K562 (cell line): ENCODE data around the gene FEN1. TPM values are rescaled to one million over a fixed set of nuclear protein-coding genes. Genes with fewer than 3 reads are reported as not detected.

Source experiments
- ATAC-seq: fragments of 200-7000 bp; cut with Tn5 transposase; 3 replicates; pipeline ENCODE4 v1.9.1; 2020; ENCODE audit warnings: moderate library complexity
- BruUV-seq: library from RNA; stranded (reverse); fragments of 400-500 nt; replicated peaks from 2 replicates; lab custom pipeline; 2021; lab: Mats Ljungman, UMichigan
- CTCF ChIA-PET: fragments of 300-600 bp; formaldehyde crosslinking; extraction: SDS; loops from one replicate; lab custom pipeline; 2021; ENCODE audit warnings: low intra/inter-chr PET ratio; lab: Yijun Ruan, JAX
- POLR2A ChIA-PET: fragments of 300-600, 350-650 bp; sonication (Branson Sonifier 250); formaldehyde crosslinking; extraction: SDS; loops from one replicate; lab custom pipeline; 2021; ENCODE audit warnings: antibody characterized with exemption, inconsistent platforms; lab: Yijun Ruan, JAX
- DNase-seq, 4 experiments: peaks; one replicate each; pipeline versions ENCODE4 v3.0.0 to v3.0.0-alpha.2; 2011 to 2018; ENCODE audit warnings: low spot score in 3 of 4, mixed read lengths in 3 of 4; ENCODE audit errors: extremely low read depth in 1 of 4
- FAIRE-seq: peaks from 2 replicates; lab custom pipeline; 2011; peaks lifted over from hg19 to GRCh38; lab: Jason Lieb, UNC
- H2AFZ ChIP-seq: 2 replicates; pipeline ENCODE4 v1.6.0; 2011; ENCODE audit warnings: low read depth, low read length, control low read depth, inconsistent platforms
- H3K27ac ChIP-seq: fragments of 200-600 bp; 3 replicates; pipeline ENCODE4 v1.8.0; 2011; ENCODE audit warnings: low read depth, mild to moderate bottlenecking, control low read depth, inconsistent platforms, low read length, moderate library complexity, mixed read lengths; ENCODE audit errors: extremely low read depth
- H3K27me3 ChIP-seq, 2 experiments: fragments of 300-600 bp in 1 of 2; 2 replicates in 1 of 2; 3 replicates in 1 of 2; pipeline versions ENCODE4 v1.6.0 to v1.8.0; 2011; ENCODE audit warnings: inconsistent platforms in 2 of 2, low read length in 2 of 2, mild to moderate bottlenecking in 1 of 2, mixed read lengths in 1 of 2, moderate library complexity in 1 of 2; ENCODE audit not compliant: control insufficient read depth in 2 of 2, insufficient read depth in 2 of 2
- H3K36me3 ChIP-seq: fragments of 300-600 bp; 3 replicates; pipeline ENCODE4 v1.8.0; 2011; ENCODE audit warnings: mild to moderate bottlenecking, low read length, inconsistent platforms; ENCODE audit not compliant: control insufficient read depth, insufficient read depth
- H3K4me1 ChIP-seq, 2 experiments: fragments of 200-600 bp in 1 of 2; replicated peaks in 1 of 2; 2 replicates in 1 of 2; 3 replicates in 1 of 2; pipeline versions ENCODE4 v1.5.1 to v1.8.0; 2011; ENCODE audit warnings: inconsistent platforms in 2 of 2, low read length in 2 of 2, mild to moderate bottlenecking in 1 of 2, mixed read lengths in 1 of 2, moderate library complexity in 1 of 2; ENCODE audit not compliant: control insufficient read depth in 2 of 2, insufficient read depth in 2 of 2
- H3K4me2 ChIP-seq: 2 replicates; pipeline ENCODE4 v1.6.1; 2011; ENCODE audit warnings: low read length, control low read depth, inconsistent platforms, mixed read lengths; ENCODE audit not compliant: insufficient read depth
- H3K4me3 ChIP-seq: fragments of 200-600 bp; sonication (generic), shearing (Covaris generic); 2 replicates; pipeline ENCODE4 v1.5.1; 2016; ENCODE audit warnings: control low read depth, inconsistent platforms
- H3K79me2 ChIP-seq: fragments of 200-600 bp; 3 replicates; pipeline ENCODE4 v1.8.0; 2011; ENCODE audit warnings: low read length, inconsistent platforms; ENCODE audit not compliant: control insufficient read depth, insufficient read depth
- H3K9ac ChIP-seq, 2 experiments: 2 replicates each; pipeline versions ENCODE4 v1.6.0 to v1.6.1; 2011; ENCODE audit warnings: low read depth in 2 of 2, low read length in 2 of 2, control low read depth in 1 of 2, inconsistent platforms in 1 of 2, mild to moderate bottlenecking in 1 of 2, mixed read lengths in 1 of 2; ENCODE audit not compliant: insufficient read depth in 1 of 2
- H3K9me1 ChIP-seq: one replicate; pipeline ENCODE4 v1.6.0; 2011; ENCODE audit warnings: inconsistent platforms, mild to moderate bottlenecking, low read length, moderate library complexity; ENCODE audit not compliant: control insufficient read depth, insufficient read depth
- H3K9me3 ChIP-seq: replicated peaks from 2 replicates; pipeline ENCODE4 v1.5.1; 2011; ENCODE audit warnings: low read depth, low read length, inconsistent platforms; ENCODE audit not compliant: control insufficient read depth, insufficient read depth
- H4K20me1 ChIP-seq: replicated peaks from 2 replicates; pipeline ENCODE4 v1.6.1; 2011; ENCODE audit warnings: low read length, inconsistent platforms, mixed read lengths; ENCODE audit not compliant: control insufficient read depth, insufficient read depth
- ADNP ChIP-seq: fragments of 200-800 bp; sonication (Bioruptor generic); IDR thresholded peaks from 2 replicates; pipeline ENCODE4 v1.6.1; 2016; ENCODE audit warnings: missing genetic modification characterization, missing compliant biosample characterization
- BCOR ChIP-seq: fragments of 450-650 bp; IDR thresholded peaks from 2 replicates; pipeline ENCODE4 v1.6.1; 2016
- ETV1 ChIP-seq: fragments of 450-650 bp; conservative IDR thresholded peaks from 2 replicates; pipeline ENCODE4 v1.6.1; 2016; ENCODE audit warnings: missing genetic modification characterization, control low read depth, low read depth, missing compliant biosample characterization
- HDAC2 ChIP-seq: fragments of 450-650 bp; IDR thresholded peaks from 2 replicates; pipeline ENCODE4 v1.6.1; 2016; ENCODE audit warnings: mild to moderate bottlenecking
- MTA3 ChIP-seq: fragments of 450-650 bp; formaldehyde crosslinking; IDR thresholded peaks from 2 replicates; pipeline ENCODE4 v1.6.1; 2017; ENCODE audit warnings: mild to moderate bottlenecking, borderline replicate concordance
- NCOA2 ChIP-seq, 2 experiments: fragments of 450-650 bp; IDR thresholded peaks; 2 replicates each; pipeline ENCODE4 v1.6.1; 2018; ENCODE audit warnings: mild to moderate bottlenecking in 2 of 2, moderate library complexity in 1 of 2; ENCODE audit not compliant: partially characterized antibody in 2 of 2
- RBBP5 ChIP-seq: fragments of 200-600 bp; sonication (generic); IDR thresholded peaks from 2 replicates; pipeline ENCODE4 v1.6.1; 2012; ENCODE audit warnings: borderline replicate concordance, mild to moderate bottlenecking, low read length, control low read depth, inconsistent platforms; ENCODE audit not compliant: insufficient read depth, poor library complexity, severe bottlenecking
- SMARCA5 ChIP-seq: fragments of 450-650 bp; IDR thresholded peaks from 2 replicates; pipeline ENCODE4 v1.6.1; 2016
- TBP ChIP-seq: optimal IDR thresholded peaks from 2 replicates; pipeline ENCODE3; 2011; ENCODE audit warnings: low read depth, low read length, improper control_type of control experiment
- WGBS: fragments of 100-300 bp; shearing (Covaris generic); methylation state at CpG from one replicate; pipeline ENCODE4 v1.1.6; 2016; ENCODE audit warnings: low coverage, mixed read lengths; ENCODE audit not compliant: insufficient coverage; ENCODE audit errors: missing lambda C conversion rate; 5-methylcytosine and 5-hydroxymethylcytosine counted together
- in situ Hi-C: fragments of 300-500 bp; cut with MboI; formaldehyde crosslinking; loops from 4 replicates; pipeline ENCODE4 v1.15.0; 2018; ENCODE audit warnings: inconsistent platforms, mixed read lengths
- intact Hi-C: fragments of 100-400 bp; cut with micrococcal nuclease; formaldehyde crosslinking; loops from 2 replicates; pipeline ENCODE4 v1.14.2; 2022
- polyA plus RNA-seq, 8 experiments: library from polyadenylated mRNA; depleted of rRNA in 4 of 8; stranded (reverse) in 5 of 8; unstranded in 3 of 8; fragments of >200 nt; fragmentation: Nextera tagmentation in 2 of 8; fragmentation: Illumina TruSeq in 1 of 8; extraction: Ambion mirVana in 2 of 8; extraction: Trizol in 1 of 8; gene quantifications; 2 replicates each; pipeline versions ENCODE4 v1.2.1 to v1.2.3, GENCODE V29; 2011 to 2014; ENCODE audit warnings: inconsistent platforms in 1 of 8, missing spikeins in 1 of 8
- total RNA-seq, 7 experiments: library from RNA; depleted of rRNA in 6 of 7; stranded (reverse); fragments of >200 nt in 6 of 7; fragmentation: Illumina TruSeq in 2 of 7; extraction: Trizol in 2 of 7; gene quantifications; 2 replicates each; pipeline versions ENCODE4 v1.2.1 to v1.2.3, GENCODE V29; 2011 to 2021; ENCODE audit warnings: low replicate concordance in 1 of 7
- TF ChIP-seq, protein P1 (sequence below), 2 experiments: fragments of 450-650 bp in 1 of 2; sonication (generic) in 1 of 2; formaldehyde crosslinking in 1 of 2; IDR thresholded peaks in 1 of 2; conservative IDR thresholded peaks in 1 of 2; 2 replicates each; pipeline versions ENCODE4 v1.6.1 to v1.8.1; 2016 to 2023; ENCODE audit warnings: mild to moderate bottlenecking in 2 of 2, moderate library complexity in 2 of 2, inconsistent platforms in 1 of 2, missing genetic modification reagents in 1 of 2
- TF ChIP-seq, protein P2 (sequence below), 2 experiments: fragments of 450-650 bp in 1 of 2; IDR thresholded peaks; 2 replicates each; pipeline ENCODE4 v1.6.1; 2011 to 2017; ENCODE audit warnings: low read depth in 2 of 2, antibody characterized with exemption in 1 of 2, borderline replicate concordance in 1 of 2, low read length in 1 of 2, mild to moderate bottlenecking in 1 of 2, mixed read lengths in 1 of 2; ENCODE audit not compliant: control insufficient read depth in 1 of 2
- TF ChIP-seq, protein P3 (sequence below): fragments of 250-450 bp; sonication (Bioruptor Pico); IDR thresholded peaks from 2 replicates; pipeline ENCODE4 v1.5.1; 2021; ENCODE audit warnings: mild to moderate bottlenecking
- TF ChIP-seq, protein P4 (sequence below): fragments of 250-450 bp; sonication (Bioruptor Pico); IDR thresholded peaks from 2 replicates; pipeline ENCODE4 v1.4.0; 2020

FEN1 gene
- total and polyA plus RNA-seq, 9 of the 15 experiments (the other 6 are each of a cell fraction or from before 2014, with no cell fraction given): 58.1 to 156 (median 137) TPM

DNA sequence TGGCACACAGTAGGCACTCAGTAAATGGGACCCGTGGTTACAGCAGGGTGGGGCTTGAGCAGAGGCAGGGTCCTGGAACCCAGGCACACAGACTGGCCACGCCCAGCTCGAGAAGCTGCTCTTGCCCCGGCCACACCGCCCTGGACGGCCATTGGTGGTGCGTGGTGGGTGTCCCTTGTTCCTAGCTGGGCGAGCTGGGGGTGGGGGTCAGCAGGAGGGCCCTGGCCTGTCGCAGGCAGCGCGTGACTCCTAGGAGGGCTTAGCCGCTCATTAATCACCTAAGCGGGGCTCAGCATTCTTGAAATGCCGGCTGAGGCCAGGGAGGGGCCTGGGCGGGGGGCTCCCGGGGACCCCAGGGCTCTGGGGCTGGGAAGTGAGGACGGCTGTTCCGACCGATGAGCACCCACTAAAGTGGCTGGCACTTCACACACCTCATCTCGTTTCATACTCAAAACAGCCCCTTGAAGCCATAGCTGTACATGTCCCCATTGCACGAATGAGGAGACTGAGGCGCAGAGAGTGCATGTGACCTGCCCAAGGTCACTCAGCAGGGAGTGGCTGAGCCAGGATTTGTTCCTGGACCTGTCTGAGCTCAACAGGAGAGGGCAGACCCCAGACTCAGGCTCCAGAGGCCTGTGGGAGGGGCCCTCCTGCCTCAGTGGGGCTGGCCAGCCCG is 28.6 kb upstream of the FEN1 start:
- ChIA-PET POLR2A (interaction anchor here (0.7 to 1.8 kb wide), 5 partner anchors 8 to 29 kb away, joined by 3 to 6 read pairs (median 4); partner anchors contain the start of genes FEN1 and TMEM258), CTCF (interaction anchor here (0.6 kb wide), 1 partner anchor 17 kb away, joined by 3 read pairs; no protein-coding TSS in a partner anchor)
- H3K36me3 ChIP-seq: 0 out of 3 replicates have a peak, but pooled peaks cover 3% of the 10 kb centered on the region
- no peak overlapping the region for H3K4me3 ChIP-seq
- H3K27ac ChIP-seq: no peak overlapping the region
- no peak overlapping the region for H2AFZ ChIP-seq
- no peaks in the 10 kb centered on the region for H3K9me1 ChIP-seq
- in situ Hi-C loops (no loop called here), intact Hi-C loops (no loop called here)
- H3K79me2 ChIP-seq: no peaks in the 10 kb centered on the region; the same call in 2 of the 3 replicates
- DNase-seq (no peak), FAIRE-seq (no peak), ATAC-seq (no peak; the same call in 1 of the 3 replicates)
- peak overlapping the region in 1 of 2 experiments; percentile 69; a peak in 2 of 4 replicates for H3K9ac ChIP-seq
- 69% methylated on average over 19 of the region's 23 CpGs for WGBS
- H4K20me1 ChIP-seq: 0 out of 2 replicates have a peak, but pooled peaks cover 6% of the 10 kb centered on the region
- no peaks in the 10 kb centered on the region for H3K9me3 ChIP-seq
- peaks cover 12 to 64% of the 10 kb centered on the region in 2 experiments; a peak in 4 of 5 replicates for H3K4me1 ChIP-seq
- BruUV-seq: no TSS peak
- no peaks in the 10 kb centered on the region for H3K27me3 ChIP-seq
- H3K4me2 ChIP-seq: no peak overlapping the region
- TF ChIP-seq BCOR (peak; percentile 92), ADNP (tag) (peak; percentile 84), MTA3 (no peak), NCOA2 (IDR thresholded peaks at IDR 0.05; ENCODE audit: partially characterized antibody in 2 of 2) (no peak), ETV1 (tag) (no peak), TBP (no peak), RBBP5 (no peak), HDAC2 (peak; percentile 43; the same call in 1 of the 2 replicates), SMARCA5 (peak; percentile 81; the same call in 1 of the 2 replicates)
- TF ChIP-seq, protein P1, sequence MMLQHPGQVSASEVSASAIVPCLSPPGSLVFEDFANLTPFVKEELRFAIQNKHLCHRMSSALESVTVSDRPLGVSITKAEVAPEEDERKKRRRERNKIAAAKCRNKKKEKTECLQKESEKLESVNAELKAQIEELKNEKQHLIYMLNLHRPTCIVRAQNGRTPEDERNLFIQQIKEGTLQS (IDR thresholded peaks at IDR 0.05): no peak
- TF ChIP-seq, protein P1 (CRISPR knock-in tag; conservative IDR thresholded peaks at IDR 0.05): no peak
- TF ChIP-seq, protein P2, sequence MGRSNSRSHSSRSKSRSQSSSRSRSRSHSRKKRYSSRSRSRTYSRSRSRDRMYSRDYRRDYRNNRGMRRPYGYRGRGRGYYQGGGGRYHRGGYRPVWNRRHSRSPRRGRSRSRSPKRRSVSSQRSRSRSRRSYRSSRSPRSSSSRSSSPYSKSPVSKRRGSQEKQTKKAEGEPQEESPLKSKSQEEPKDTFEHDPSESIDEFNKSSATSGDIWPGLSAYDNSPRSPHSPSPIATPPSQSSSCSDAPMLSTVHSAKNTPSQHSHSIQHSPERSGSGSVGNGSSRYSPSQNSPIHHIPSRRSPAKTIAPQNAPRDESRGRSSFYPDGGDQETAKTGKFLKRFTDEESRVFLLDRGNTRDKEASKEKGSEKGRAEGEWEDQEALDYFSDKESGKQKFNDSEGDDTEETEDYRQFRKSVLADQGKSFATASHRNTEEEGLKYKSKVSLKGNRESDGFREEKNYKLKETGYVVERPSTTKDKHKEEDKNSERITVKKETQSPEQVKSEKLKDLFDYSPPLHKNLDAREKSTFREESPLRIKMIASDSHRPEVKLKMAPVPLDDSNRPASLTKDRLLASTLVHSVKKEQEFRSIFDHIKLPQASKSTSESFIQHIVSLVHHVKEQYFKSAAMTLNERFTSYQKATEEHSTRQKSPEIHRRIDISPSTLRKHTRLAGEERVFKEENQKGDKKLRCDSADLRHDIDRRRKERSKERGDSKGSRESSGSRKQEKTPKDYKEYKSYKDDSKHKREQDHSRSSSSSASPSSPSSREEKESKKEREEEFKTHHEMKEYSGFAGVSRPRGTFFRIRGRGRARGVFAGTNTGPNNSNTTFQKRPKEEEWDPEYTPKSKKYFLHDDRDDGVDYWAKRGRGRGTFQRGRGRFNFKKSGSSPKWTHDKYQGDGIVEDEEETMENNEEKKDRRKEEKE (IDR thresholded peaks at IDR 0.05; ENCODE audit: borderline replicate concordance in 1 of 2, control insufficient read depth in 1 of 2, low read depth in 2 of 2, low read length in 1 of 2): no peak
- TF ChIP-seq, protein P3, sequence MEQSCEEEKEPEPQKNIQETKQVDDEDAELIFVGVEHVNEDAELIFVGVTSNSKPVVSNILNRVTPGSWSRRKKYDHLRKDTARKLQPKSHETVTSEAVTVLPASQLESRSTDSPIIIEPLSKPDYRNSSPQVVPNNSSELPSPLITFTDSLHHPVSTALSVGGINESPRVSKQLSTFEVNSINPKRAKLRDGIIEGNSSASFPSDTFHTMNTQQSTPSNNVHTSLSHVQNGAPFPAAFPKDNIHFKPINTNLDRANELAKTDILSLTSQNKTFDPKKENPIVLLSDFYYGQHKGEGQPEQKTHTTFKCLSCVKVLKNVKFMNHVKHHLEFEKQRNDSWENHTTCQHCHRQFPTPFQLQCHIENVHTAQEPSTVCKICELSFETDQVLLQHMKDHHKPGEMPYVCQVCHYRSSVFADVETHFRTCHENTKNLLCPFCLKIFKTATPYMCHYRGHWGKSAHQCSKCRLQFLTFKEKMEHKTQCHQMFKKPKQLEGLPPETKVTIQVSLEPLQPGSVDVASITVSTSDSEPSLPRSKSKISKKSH (CRISPR knock-in tag): no peak
- TF ChIP-seq, protein P4, sequence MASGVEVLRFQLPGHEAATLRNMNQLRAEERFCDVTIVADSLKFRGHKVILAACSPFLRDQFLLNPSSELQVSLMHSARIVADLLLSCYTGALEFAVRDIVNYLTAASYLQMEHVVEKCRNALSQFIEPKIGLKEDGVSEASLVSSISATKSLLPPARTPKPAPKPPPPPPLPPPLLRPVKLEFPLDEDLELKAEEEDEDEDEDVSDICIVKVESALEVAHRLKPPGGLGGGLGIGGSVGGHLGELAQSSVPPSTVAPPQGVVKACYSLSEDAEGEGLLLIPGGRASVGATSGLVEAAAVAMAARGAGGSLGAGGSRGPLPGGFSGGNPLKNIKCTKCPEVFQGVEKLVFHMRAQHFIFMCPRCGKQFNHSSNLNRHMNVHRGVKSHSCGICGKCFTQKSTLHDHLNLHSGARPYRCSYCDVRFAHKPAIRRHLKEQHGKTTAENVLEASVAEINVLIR (CRISPR knock-in tag): no peak
